K562 treated with DMSO at 1 percent for 12 hours (cell line): ENCODE measurements around the gene CDK16. TPM values are rescaled to one million over a fixed set of nuclear protein-coding genes. Genes with fewer than 3 reads are reported as not detected.

Experiments
- total RNA-seq: library from RNA; unstranded; fragments of 300-600 nt; gene quantifications from 2 replicates; pipeline ENCODE4 v1.2.3, GENCODE V29; 2022; ENCODE audit not compliant: insufficient read depth

CDK16 gene
- 35.8 and 71.0 TPM in 2 replicates for total RNA-seq

GRCh38 chrX:47218280-47218919 lies at the start of gene CDK16:
Gene CDK16 (plus strand): TSS chrX:47218681. CDS start chrX:47223558, 4,877 bp downstream.

GRCh38 chrX:47193475-47194193 lies 24.8 kb upstream of the CDK16 start, which contains the start of gene UBA1:
Gene UBA1 (plus strand): TSS chrX:47193829. CDS start chrX:47198803, 4,974 bp downstream.

GRCh38 chrX:47232803-47233332 lies 14.4 kb downstream of the CDK16 start, which contains the start of gene USP11:
Gene USP11 (plus strand): TSS chrX:47233009. CDS start chrX:47233044, 35 bp downstream.

Other genes starting within 250 kb of the CDK16 start
- not detected in 2 replicates for gene RGN, start 140.2 kb upstream of the CDK16 start, total RNA-seq
- gene NDUFB11, start 74.0 kb upstream of the CDK16 start, total RNA-seq, result 170 and 286 TPM in 2 replicates
- 37.1 and 56.9 TPM in 2 replicates for gene RBM10, start 73.5 kb upstream of the CDK16 start, total RNA-seq
- 136 and 228 TPM in 2 replicates for gene UBA1, start 24.9 kb upstream of the CDK16 start, total RNA-seq
- 20.3 and 28.7 TPM in 2 replicates for gene USP11, start 14.3 kb downstream of the CDK16 start, total RNA-seq
- gene ZNF157, start 151.9 kb downstream of the CDK16 start, total RNA-seq, result not detected in 2 replicates